ENCODE results near the gene RASA3. TPM values are rescaled to one million over a fixed set of nuclear protein-coding genes. Genes with fewer than 3 reads are reported as not detected.

Gene RASA3
- total RNA-seq, 1 experiment from 2014 or later = 9.1 TPM

GRCh38 chr13:114147803-114148520, 15.5 kb upstream of the RASA3 start:
- Histone ChIP-seq H2AFZ (ENCODE audit: low read length) (no peak overlapping the region), H3K4me3 (ENCODE audit: low read length) (no peak overlapping the region), H3K9me3 (ENCODE audit: low read length) (no peaks in the 10 kb centered on the region), H3F3A (ENCODE audit: low read length, unreplicated experiment) (no peaks in the 10 kb centered on the region), H3K79me2 (ENCODE audit: low read length) (no peaks in the 10 kb centered on the region), H3K27me3 (ENCODE audit: low read length) (no peaks in the 10 kb centered on the region), H4K20me1 (ENCODE audit: low read length) (no peaks in the 10 kb centered on the region), H3K27ac (ENCODE audit: low read length) (no peak overlapping the region), H3K9me2 (replicated peaks; ENCODE audit: low read length) (no peaks in the 10 kb centered on the region), H3K4me2 (ENCODE audit: low read length) (no peak overlapping the region), H3K9ac (ENCODE audit: low read length) (no peak overlapping the region), H3K36me3 (ENCODE audit: low read depth, low read length) (no peaks in the 10 kb centered on the region), H3K4me1 (ENCODE audit: insufficient read depth, low read length) (peaks cover 15% of the 10 kb centered on the region)
- BruUV-seq (replicated peaks) = no TSS peak
- DNase-seq (no peak), ATAC-seq (no peak)
- intact Hi-C loops (cut with micrococcal nuclease) = no loop called here
- TF ChIP-seq EZH2phosphoT487 (IDR thresholded peaks at IDR 0.05; ENCODE audit: borderline replicate concordance, low read length) (no peak), EZH2 (IDR thresholded peaks at IDR 0.05; ENCODE audit: low read length, unreplicated experiment) (no peak)
- ChIA-PET CTCF (no interaction called here), POLR2A (ENCODE audit: unreplicated experiment) (no interaction called here)

- no peaks in the 10 kb centered on the region for H3K9me3 ChIP-seq (ENCODE audit: low read length)
- H3K4me2 ChIP-seq (ENCODE audit: low read length) = no peak overlapping the region
- no peaks in the 10 kb centered on the region for H3K9me2 ChIP-seq (replicated peaks; ENCODE audit: low read length)
- no peaks in the 10 kb centered on the region for H3K27me3 ChIP-seq (ENCODE audit: low read length)
- H4K20me1 ChIP-seq (ENCODE audit: low read length) = no peaks in the 10 kb centered on the region
- H3F3A ChIP-seq (ENCODE audit: low read length, unreplicated experiment) = no peaks in the 10 kb centered on the region
- no TSS peak for BruUV-seq (replicated peaks)
- no peaks in the 10 kb centered on the region for H3K36me3 ChIP-seq (ENCODE audit: low read depth, low read length)
- ATAC-seq (peak; percentile 48; the same call in 1 of the 2 replicates), DNase-seq (no peak)
- no peak overlapping the region for H3K9ac ChIP-seq (ENCODE audit: low read length)
- peaks cover 9% of the 10 kb centered on the region for H3K4me1 ChIP-seq (ENCODE audit: insufficient read depth, low read length)
- H3K27ac ChIP-seq (ENCODE audit: low read length) = no peak overlapping the region
- ChIA-PET CTCF (interaction anchor here (0.6 kb wide), 1 partner anchor 147 kb away, joined by 3 read pairs; no protein-coding TSS in a partner anchor), POLR2A (ENCODE audit: unreplicated experiment) (no interaction called here)
- no peak overlapping the region for H2AFZ ChIP-seq (ENCODE audit: low read length)
- intact Hi-C loops (cut with micrococcal nuclease) = no loop called here
- no peak overlapping the region for H3K4me3 ChIP-seq (ENCODE audit: low read length)
- no peaks in the 10 kb centered on the region for H3K79me2 ChIP-seq (ENCODE audit: low read length)
- TF ChIP-seq CTCF (conservative IDR thresholded peaks at IDR 0.05; ENCODE audit: low read depth, low read length) (no peak; the same call in 1 of the 2 replicates), EZH2 (IDR thresholded peaks at IDR 0.05; ENCODE audit: low read length, unreplicated experiment) (no peak), EZH2phosphoT487 (IDR thresholded peaks at IDR 0.05; ENCODE audit: borderline replicate concordance, low read length) (no peak)
These were observed 14.2 kb upstream of the RASA3 start for GRCh38 chr13:114146629-114147028.

GRCh38 chr13:114146173-114146572, 13.8 kb upstream of the RASA3 start:
- no peaks in the 10 kb centered on the region for H3F3A ChIP-seq (ENCODE audit: low read length, unreplicated experiment)
- no peaks in the 10 kb centered on the region for H3K9me2 ChIP-seq (replicated peaks; ENCODE audit: low read length)
- H3K36me3 ChIP-seq (ENCODE audit: low read depth, low read length) = no peaks in the 10 kb centered on the region
- no peak overlapping the region for H3K4me3 ChIP-seq (ENCODE audit: low read length)
- ChIA-PET POLR2A (ENCODE audit: unreplicated experiment) (no interaction called here), CTCF (interaction anchor here (0.6 kb wide), 1 partner anchor 147 kb away, joined by 3 read pairs; no protein-coding TSS in a partner anchor)
- intact Hi-C loops (cut with micrococcal nuclease) = no loop called here
- H3K9ac ChIP-seq (ENCODE audit: low read length) = no peak overlapping the region
- no peak for ATAC-seq
- no peak overlapping the region for H2AFZ ChIP-seq (ENCODE audit: low read length)
- H3K27me3 ChIP-seq (ENCODE audit: low read length) = no peaks in the 10 kb centered on the region
- peaks cover 5% of the 10 kb centered on the region for H3K4me1 ChIP-seq (ENCODE audit: insufficient read depth, low read length)
- no TSS peak for BruUV-seq (replicated peaks)
- H3K27ac ChIP-seq (ENCODE audit: low read length) = no peak overlapping the region
- H3K9me3 ChIP-seq (ENCODE audit: low read length) = no peaks in the 10 kb centered on the region
- DNase-seq = no peak
- H4K20me1 ChIP-seq (ENCODE audit: low read length) = no peaks in the 10 kb centered on the region
- TF ChIP-seq EZH2phosphoT487 (IDR thresholded peaks at IDR 0.05; ENCODE audit: borderline replicate concordance, low read length) (no peak), EZH2 (IDR thresholded peaks at IDR 0.05; ENCODE audit: low read length, unreplicated experiment) (no peak), CTCF (conservative IDR thresholded peaks at IDR 0.05; ENCODE audit: low read depth, low read length) (no peak)
- no peak overlapping the region for H3K4me2 ChIP-seq (ENCODE audit: low read length)
- no peaks in the 10 kb centered on the region for H3K79me2 ChIP-seq (ENCODE audit: low read length)
